Stomach (tissue), 8 donors: Measurements from ENCODE around the gene MSL3B.
A peak's percentile ranks its signal among the peaks of the same experiment; 100 is the strongest.

Experiments
- DNase-seq, 2 donors: peaks; one replicate each; pipeline versions ENCODE4 v3.0.0 to v3.0.0-alpha.2; 2013 to 2019
- H3K27ac ChIP-seq, 5 donors: fragments of 200-600 bp in 4 of 5; sonication (generic) in 4 of 5; one replicate each; pipeline ENCODE4 v1.5.1; 2013 to 2019; ENCODE audit warnings: mild to moderate bottlenecking in 1 of 5, moderate library complexity in 1 of 5
- H3K27me3 ChIP-seq, 3 donors: fragments of 200-600 bp; sonication (generic); one replicate each; pipeline ENCODE4 v1.5.1; 2017 to 2019; ENCODE audit warnings: mixed run types in 1 of 3
- H3K36me3 ChIP-seq, 4 donors: fragments of 200-600 bp; sonication (generic); 1 replicate in 3 of 4; 2 replicates in 1 of 4; pipeline ENCODE4 v1.5.1; 2016 to 2019
- H3K4me1 ChIP-seq, 4 donors: fragments of 200-600 bp; sonication (generic); one replicate each; pipeline ENCODE4 v1.5.1; 2016 to 2019
- H3K4me3 ChIP-seq, 4 donors: fragments of 200-600 bp; sonication (generic) in 3 of 4; one replicate each; pipeline ENCODE4 v1.5.1; 2016 to 2019; ENCODE audit warnings: mild to moderate bottlenecking in 1 of 4
- H3K9me3 ChIP-seq, 4 donors: fragments of 200-600 bp; sonication (generic); one replicate each; pipeline ENCODE4 v1.5.1; 2016 to 2019
- EP300 ChIP-seq: sonication (generic); formaldehyde crosslinking; IDR thresholded peaks from one replicate; pipeline ENCODE4 v1.6.1; 2017; ENCODE audit warnings: antibody characterized with exemption
- POLR2A ChIP-seq, 4 donors: fragments of 450-650 bp; IDR thresholded peaks; one replicate each; pipeline ENCODE4 v1.6.1; 2016; ENCODE audit warnings: antibody characterized with exemption in 4 of 4, control low read depth in 2 of 4, mild to moderate bottlenecking in 1 of 4, moderate library complexity in 1 of 4
- POLR2AphosphoS5 ChIP-seq, 3 donors: sonication (generic); formaldehyde crosslinking; IDR thresholded peaks; one replicate each; pipeline ENCODE4 v1.6.1; 2016; ENCODE audit warnings: antibody characterized with exemption in 3 of 3
- WGBS, 5 donors: extraction: QIAGEN DNeasy Blood & Tissue Kit in 3 of 5; methylation state at CpG; one replicate each; pipeline versions ENCODE4 v1.1.5 to v1.1.7; 2013 to 2018; 5-methylcytosine and 5-hydroxymethylcytosine counted together
- intact Hi-C: fragments of 100-400 bp; cut with DNase I; formaldehyde crosslinking; loops from one replicate; pipeline ENCODE4 v1.15.1; 2023; ENCODE audit warnings: low total_unique reads
- TF ChIP-seq, protein P1 (sequence below), 7 experiments: fragments of 450-650 bp in 4 of 7; fragments of 200-600 bp in 3 of 7; sonication (generic) in 3 of 7; IDR thresholded peaks; one replicate each; pipeline ENCODE4 v1.5.1; 2016 to 2019; ENCODE audit warnings: antibody characterized with exemption in 7 of 7, control low read depth in 2 of 7, mild to moderate bottlenecking in 1 of 7
- donor health status: healthy with polysubstance abuse.
- donor health status: Bipolar disorder and iron deficiency.
- donor health status: healthy.

Gene MSL3B

DNA sequence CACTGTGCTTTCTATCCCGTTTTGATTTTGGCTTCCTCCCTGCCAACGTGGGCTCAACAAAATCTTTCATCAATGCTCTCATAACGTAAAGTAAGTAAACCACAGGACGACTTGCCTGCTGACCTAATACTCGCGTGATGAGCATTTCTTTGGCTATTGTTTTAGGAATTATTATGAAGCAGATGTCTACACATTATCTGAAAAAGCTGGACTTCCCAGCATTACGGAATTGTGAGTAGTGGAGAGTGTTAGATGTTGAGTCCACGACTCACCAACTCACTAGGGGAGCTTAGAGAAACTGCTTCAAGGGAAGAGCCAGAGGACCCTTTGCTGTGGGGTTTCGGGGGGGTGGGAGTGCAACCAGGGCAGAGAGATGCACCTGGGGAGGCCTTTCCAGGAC, 35.8 kb downstream of the MSL3B start:
- peaks cover 0 to 6% (median 0%) of the 10 kb centered on the region in 3 donors for H3K27me3 ChIP-seq
- intact Hi-C loops = no loop called here
- DNase-seq = no peak
- no peak for TF ChIP-seq EP300
- no peak for TF ChIP-seq POLR2A (IDR thresholded peaks at IDR 0.05)
- TF ChIP-seq, protein P1, sequence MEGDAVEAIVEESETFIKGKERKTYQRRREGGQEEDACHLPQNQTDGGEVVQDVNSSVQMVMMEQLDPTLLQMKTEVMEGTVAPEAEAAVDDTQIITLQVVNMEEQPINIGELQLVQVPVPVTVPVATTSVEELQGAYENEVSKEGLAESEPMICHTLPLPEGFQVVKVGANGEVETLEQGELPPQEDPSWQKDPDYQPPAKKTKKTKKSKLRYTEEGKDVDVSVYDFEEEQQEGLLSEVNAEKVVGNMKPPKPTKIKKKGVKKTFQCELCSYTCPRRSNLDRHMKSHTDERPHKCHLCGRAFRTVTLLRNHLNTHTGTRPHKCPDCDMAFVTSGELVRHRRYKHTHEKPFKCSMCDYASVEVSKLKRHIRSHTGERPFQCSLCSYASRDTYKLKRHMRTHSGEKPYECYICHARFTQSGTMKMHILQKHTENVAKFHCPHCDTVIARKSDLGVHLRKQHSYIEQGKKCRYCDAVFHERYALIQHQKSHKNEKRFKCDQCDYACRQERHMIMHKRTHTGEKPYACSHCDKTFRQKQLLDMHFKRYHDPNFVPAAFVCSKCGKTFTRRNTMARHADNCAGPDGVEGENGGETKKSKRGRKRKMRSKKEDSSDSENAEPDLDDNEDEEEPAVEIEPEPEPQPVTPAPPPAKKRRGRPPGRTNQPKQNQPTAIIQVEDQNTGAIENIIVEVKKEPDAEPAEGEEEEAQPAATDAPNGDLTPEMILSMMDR (IDR thresholded peaks at IDR 0.05) = no peak
- no peak for TF ChIP-seq POLR2AphosphoS5 (IDR thresholded peaks at IDR 0.05)
- H3K36me3 ChIP-seq = peaks cover 0 to 13% (median 0%) of the 10 kb centered on the region in 4 donors
- 73 to 85% (median 75%) methylated on average over 9 of the region's 9 CpGs for WGBS, 5 donors
- H3K9me3 ChIP-seq = no peaks in the 10 kb centered on the region
- peaks cover 0 to 6% (median 2%) of the 10 kb centered on the region in 4 donors for H3K4me1 ChIP-seq
- no peak overlapping the region for H3K27ac ChIP-seq
- no peak overlapping the region for H3K4me3 ChIP-seq

DNA sequence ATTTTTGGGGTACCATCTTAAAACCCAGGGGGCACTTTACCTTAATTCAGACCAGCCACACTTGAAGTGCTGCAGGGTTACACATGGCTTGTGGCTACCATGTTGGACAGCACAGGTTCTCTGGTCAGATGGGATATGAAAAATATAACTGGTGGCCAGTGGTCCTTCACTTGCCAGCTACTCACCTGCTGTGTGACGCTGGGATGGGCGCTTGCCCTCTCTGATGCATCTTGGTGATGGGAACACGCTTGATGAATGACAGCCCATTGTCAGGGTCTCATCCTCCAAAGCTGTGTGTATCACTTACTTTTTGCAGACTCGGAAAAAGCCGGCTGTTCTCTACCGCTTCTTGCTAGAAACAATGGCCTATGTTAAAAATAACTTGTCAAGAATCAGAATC, 36.3 kb downstream of the MSL3B start:
- DNase-seq = no peak
- 81 to 98% (median 96%) methylated on average over 6 of the region's 6 CpGs for WGBS, 5 donors
- H3K36me3 ChIP-seq = peaks cover 0 to 12% (median 0%) of the 10 kb centered on the region in 4 donors
- intact Hi-C loops = no loop called here
- H3K4me1 ChIP-seq = peaks cover 0 to 6% (median 2%) of the 10 kb centered on the region in 4 donors
- no peaks in the 10 kb centered on the region for H3K9me3 ChIP-seq
- no peak overlapping the region for H3K4me3 ChIP-seq
- H3K27me3 ChIP-seq = peaks cover 0 to 6% (median 0%) of the 10 kb centered on the region in 3 donors
- TF ChIP-seq, protein P1 (IDR thresholded peaks at IDR 0.05) = no peak
- TF ChIP-seq EP300 (no peak), POLR2A (IDR thresholded peaks at IDR 0.05) (no peak), POLR2AphosphoS5 (IDR thresholded peaks at IDR 0.05) (no peak)
- no peak overlapping the region for H3K27ac ChIP-seq

DNA sequence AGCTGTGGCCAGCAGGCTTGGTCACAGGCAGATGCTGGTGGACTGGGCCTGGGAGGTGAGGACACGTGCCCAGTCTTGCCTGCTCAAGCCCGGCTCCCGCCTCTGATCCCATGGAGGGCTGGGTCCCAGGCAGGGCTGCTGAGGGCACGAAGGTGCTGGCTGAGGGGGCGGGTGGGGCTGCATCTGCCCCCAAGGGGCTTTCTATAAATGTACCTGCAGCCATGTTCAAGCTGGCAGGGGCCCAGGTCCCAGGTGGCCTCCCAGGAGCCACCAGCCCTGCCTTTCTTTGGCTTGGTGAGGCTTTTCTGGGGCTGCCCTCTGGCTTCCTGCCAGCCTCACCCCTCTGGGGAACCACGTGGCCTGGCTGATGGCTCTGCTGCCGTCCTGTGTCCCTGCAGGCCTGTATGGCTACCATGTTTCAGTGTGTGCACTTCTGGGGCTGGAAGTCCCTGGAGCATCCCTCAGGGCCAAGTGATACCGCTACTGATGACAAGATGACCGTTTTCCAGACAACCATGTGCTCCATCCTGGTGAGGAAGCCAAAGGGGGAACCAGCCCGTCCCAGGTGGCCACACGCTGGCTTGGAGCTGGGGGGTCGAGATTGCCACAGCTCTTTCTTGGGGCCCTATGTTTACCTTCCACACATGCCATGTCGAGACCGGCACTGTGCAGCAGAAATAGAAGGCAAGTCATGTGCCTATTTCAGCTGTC, 37.0 kb downstream of the MSL3B start:
- peaks cover 0 to 6% (median 0%) of the 10 kb centered on the region in 3 donors for H3K27me3 ChIP-seq
- H3K27ac ChIP-seq = no peak overlapping the region
- 51 to 78% (median 77%) methylated on average over 9 to 14 of the region's 14 CpGs for WGBS, 5 donors
- intact Hi-C loops = no loop called here
- no peak for TF ChIP-seq POLR2AphosphoS5 (IDR thresholded peaks at IDR 0.05)
- TF ChIP-seq POLR2A (IDR thresholded peaks at IDR 0.05) = no peak
- TF ChIP-seq, protein P1 (IDR thresholded peaks at IDR 0.05) = no peak
- no peak for TF ChIP-seq EP300
- peaks cover 0 to 5% (median 0%) of the 10 kb centered on the region in 4 donors for H3K9me3 ChIP-seq
- H3K4me3 ChIP-seq = no peak overlapping the region
- peak in 1 of 2 donors; percentile 24 for DNase-seq
- peaks cover 0 to 6% (median 2%) of the 10 kb centered on the region in 4 donors for H3K4me1 ChIP-seq
- H3K36me3 ChIP-seq = peaks cover 0 to 5% (median 0%) of the 10 kb centered on the region in 4 donors

DNA sequence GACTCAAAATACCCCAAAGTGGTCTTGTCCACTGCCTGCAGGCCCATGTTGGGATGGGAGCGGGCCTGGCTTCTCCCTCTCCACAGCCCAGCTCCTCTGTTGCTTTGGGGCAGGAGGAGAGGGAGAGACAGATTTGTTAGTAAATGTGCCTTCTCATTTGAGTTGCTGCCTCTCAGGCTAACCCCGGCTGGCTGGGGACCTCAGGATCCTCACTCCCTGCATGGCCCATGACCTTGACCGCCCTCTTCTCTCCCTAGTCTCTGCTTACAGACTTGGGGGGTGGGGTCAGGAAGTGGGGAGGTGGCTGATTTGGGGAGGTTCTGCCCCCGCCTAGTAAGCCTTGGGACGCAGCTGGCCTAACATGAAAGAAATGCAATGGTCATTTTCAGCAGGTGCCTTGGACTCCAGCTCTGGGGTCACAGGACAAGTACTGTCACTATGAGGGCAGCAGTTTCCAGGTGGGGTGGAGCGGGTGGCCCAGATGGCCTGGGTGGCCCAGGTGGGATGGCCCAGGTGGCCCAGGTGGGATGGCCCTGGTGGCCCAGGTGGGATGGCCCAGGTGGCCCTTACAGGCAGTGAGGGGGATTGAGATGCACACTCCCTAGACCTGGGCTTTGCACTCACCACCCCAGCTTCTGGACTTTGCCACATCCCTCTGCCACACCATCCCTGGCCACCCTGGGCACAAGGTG, 37.9 kb downstream of the MSL3B start:
- Histone ChIP-seq H3K4me3 (no peak overlapping the region), H3K36me3 (no peaks in the 10 kb centered on the region), H3K4me1 (peaks cover 0 to 6% (median 2%) of the 10 kb centered on the region in 4 donors), H3K27me3 (peaks cover 0 to 6% (median 0%) of the 10 kb centered on the region in 3 donors), H3K9me3 (peaks cover 0 to 8% (median 0%) of the 10 kb centered on the region in 4 donors), H3K27ac (no peak overlapping the region)
- 90 to 96% (median 93%) methylated on average over 6 of the region's 6 CpGs for WGBS, 5 donors
- intact Hi-C loops = no loop called here
- peak in 1 of 2 donors; percentile 15 for DNase-seq
- no peak for TF ChIP-seq EP300
- no peak for TF ChIP-seq POLR2AphosphoS5 (IDR thresholded peaks at IDR 0.05)
- TF ChIP-seq POLR2A (IDR thresholded peaks at IDR 0.05) = no peak
- TF ChIP-seq, protein P1 (IDR thresholded peaks at IDR 0.05) = no peak
